Gastroesophageal sphincter (tissue), 3 donors: ENCODE results near the gene MRPL49.

Experiments
- CTCF ChIP-seq, 4 experiments: fragments of 200-600 bp in 2 of 4; fragments of 450-650 bp in 2 of 4; sonication (generic) in 1 of 4; IDR thresholded peaks; one replicate each; pipeline ENCODE4 v1.5.1; 2017 to 2019; ENCODE audit warnings: antibody characterized with exemption in 4 of 4, mild to moderate bottlenecking in 2 of 4, moderate library complexity in 2 of 4
- POLR2A ChIP-seq, 2 donors: fragments of 450-650 bp; IDR thresholded peaks; one replicate each; pipeline ENCODE4 v1.6.1; 2017; ENCODE audit warnings: antibody characterized with exemption in 2 of 2, mild to moderate bottlenecking in 2 of 2, moderate library complexity in 1 of 2

GRCh38 chr11:65135633-65136145 is 13.6 kb downstream of the MRPL49 start:
- TF ChIP-seq CTCF (IDR thresholded peaks at IDR 0.05) (no peak), POLR2A (IDR thresholded peaks at IDR 0.05) (no peak)
